Osteoblast (primary cell): ENCODE data around the gene DCC. TPM values are rescaled to one million over a fixed set of nuclear protein-coding genes. Genes with fewer than 3 reads are reported as not detected.

Source experiments
- DNase-seq: peaks from one replicate; pipeline ENCODE4 v3.0.0; 2011; ENCODE audit warnings: low spot score, mixed read lengths; ENCODE audit not compliant: insufficient read length; ENCODE audit errors: missing footprints
- H2AFZ ChIP-seq: 2 replicates; pipeline ENCODE4 v1.6.0; 2011; ENCODE audit warnings: mild to moderate bottlenecking, low read length
- H3K27ac ChIP-seq: 2 replicates; pipeline ENCODE4 v1.5.1; 2011; ENCODE audit warnings: mild to moderate bottlenecking, low read depth, low read length, moderate library complexity
- H3K27me3 ChIP-seq: 2 replicates; pipeline ENCODE4 v1.6.0; 2012; ENCODE audit warnings: mild to moderate bottlenecking, control low read depth, inconsistent platforms, low read length, moderate library complexity; ENCODE audit not compliant: insufficient read depth
- H3K36me3 ChIP-seq: 2 replicates; pipeline ENCODE4 v1.5.1; 2011; ENCODE audit warnings: mild to moderate bottlenecking, low read length, control low read depth, moderate library complexity; ENCODE audit not compliant: insufficient read depth
- H3K4me1 ChIP-seq: 2 replicates; pipeline ENCODE4 v1.5.1; 2011; ENCODE audit warnings: mild to moderate bottlenecking, low read length, control low read depth, moderate library complexity; ENCODE audit not compliant: insufficient read depth
- H3K4me2 ChIP-seq: 2 replicates; pipeline ENCODE4 v1.6.0; 2011; ENCODE audit warnings: mild to moderate bottlenecking, low read length; ENCODE audit not compliant: insufficient read depth
- H3K4me3 ChIP-seq: fragments of 200-600 bp; sonication (generic); 3 replicates; pipeline ENCODE4 v1.5.1; 2012; ENCODE audit warnings: mild to moderate bottlenecking, low read length, inconsistent platforms; ENCODE audit not compliant: insufficient read depth
- H3K79me2 ChIP-seq: 2 replicates; pipeline ENCODE4 v1.6.0; 2012; ENCODE audit warnings: mild to moderate bottlenecking, low read length, control low read depth, inconsistent platforms; ENCODE audit not compliant: insufficient read depth
- H3K9me3 ChIP-seq: 2 replicates; pipeline ENCODE4 v1.5.1; 2011; ENCODE audit warnings: low read depth, low read length, control low read depth
- H4K20me1 ChIP-seq: 2 replicates; pipeline ENCODE4 v1.6.0; 2012; ENCODE audit warnings: mild to moderate bottlenecking, low read length, control low read depth; ENCODE audit not compliant: insufficient read depth
- total RNA-seq: library from RNA; depleted of rRNA; stranded (reverse); fragments of >200 nt; gene quantifications from 2 replicates; pipeline ENCODE4 v1.2.3, GENCODE V29; 2012
- TF ChIP-seq, protein P1 (sequence below): IDR thresholded peaks from 2 replicates; pipeline ENCODE4 v1.5.1; 2011; ENCODE audit warnings: mild to moderate bottlenecking, low read depth, low read length, moderate library complexity; ENCODE audit errors: extremely low read depth

Gene DCC
- total RNA-seq, 1 donor: not detected

DNA sequence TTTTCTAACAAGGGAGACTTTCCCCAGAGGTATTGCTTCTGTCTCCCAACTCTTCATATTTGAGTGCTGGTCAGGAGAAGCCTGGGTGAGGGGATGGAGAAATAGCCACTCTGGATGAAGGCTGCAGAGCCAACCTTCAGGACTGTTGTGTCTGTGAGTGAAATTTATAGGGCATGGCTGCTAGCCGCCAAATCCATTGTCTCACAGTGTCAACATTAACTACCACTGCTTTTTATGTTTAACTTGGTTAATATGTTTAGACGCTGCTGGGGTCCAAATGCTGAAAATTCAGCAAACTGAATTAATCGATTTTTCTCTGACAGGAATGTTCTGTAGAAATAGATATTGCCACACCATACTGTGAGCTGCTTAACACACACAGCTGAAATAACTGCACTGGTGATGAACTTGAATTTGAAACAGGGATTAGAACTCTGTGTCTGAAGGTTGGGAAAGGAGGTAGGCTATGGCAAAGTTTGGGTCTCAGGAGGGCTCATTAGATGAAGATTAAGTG is 281.0 kb downstream of the DCC start:
- H3K4me3 ChIP-seq: no peak overlapping the region
- H3K27me3 ChIP-seq: no peaks in the 10 kb centered on the region
- no peaks in the 10 kb centered on the region for H3K79me2 ChIP-seq
- no peak overlapping the region for H3K27ac ChIP-seq
- DNase-seq: no peak
- H3K4me1 ChIP-seq: no peaks in the 10 kb centered on the region
- no peak overlapping the region for H2AFZ ChIP-seq
- no peaks in the 10 kb centered on the region for H4K20me1 ChIP-seq
- H3K36me3 ChIP-seq: no peaks in the 10 kb centered on the region
- TF ChIP-seq, protein P1, sequence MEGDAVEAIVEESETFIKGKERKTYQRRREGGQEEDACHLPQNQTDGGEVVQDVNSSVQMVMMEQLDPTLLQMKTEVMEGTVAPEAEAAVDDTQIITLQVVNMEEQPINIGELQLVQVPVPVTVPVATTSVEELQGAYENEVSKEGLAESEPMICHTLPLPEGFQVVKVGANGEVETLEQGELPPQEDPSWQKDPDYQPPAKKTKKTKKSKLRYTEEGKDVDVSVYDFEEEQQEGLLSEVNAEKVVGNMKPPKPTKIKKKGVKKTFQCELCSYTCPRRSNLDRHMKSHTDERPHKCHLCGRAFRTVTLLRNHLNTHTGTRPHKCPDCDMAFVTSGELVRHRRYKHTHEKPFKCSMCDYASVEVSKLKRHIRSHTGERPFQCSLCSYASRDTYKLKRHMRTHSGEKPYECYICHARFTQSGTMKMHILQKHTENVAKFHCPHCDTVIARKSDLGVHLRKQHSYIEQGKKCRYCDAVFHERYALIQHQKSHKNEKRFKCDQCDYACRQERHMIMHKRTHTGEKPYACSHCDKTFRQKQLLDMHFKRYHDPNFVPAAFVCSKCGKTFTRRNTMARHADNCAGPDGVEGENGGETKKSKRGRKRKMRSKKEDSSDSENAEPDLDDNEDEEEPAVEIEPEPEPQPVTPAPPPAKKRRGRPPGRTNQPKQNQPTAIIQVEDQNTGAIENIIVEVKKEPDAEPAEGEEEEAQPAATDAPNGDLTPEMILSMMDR: no peak
- no peak overlapping the region for H3K4me2 ChIP-seq
- H3K9me3 ChIP-seq: no peaks in the 10 kb centered on the region

DNA sequence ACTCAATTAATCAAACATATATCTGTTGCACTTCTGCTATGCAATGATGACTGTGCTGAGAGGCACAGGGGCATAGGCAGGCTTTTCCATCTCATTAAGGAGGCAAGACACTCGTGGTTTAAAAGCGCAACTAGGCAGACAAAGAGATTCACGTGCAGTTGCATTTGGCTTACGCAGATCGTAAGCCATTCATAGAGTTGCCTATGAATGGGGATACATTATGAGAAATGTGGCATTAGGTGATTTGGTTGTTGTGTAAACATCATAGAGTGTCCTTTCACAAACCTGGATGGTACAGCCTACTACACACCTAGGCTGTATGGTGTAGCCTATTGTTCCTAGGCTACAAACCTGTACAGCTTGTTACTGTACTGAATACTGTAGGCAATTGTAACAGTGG is 284.7 kb downstream of the DCC start:
- TF ChIP-seq, protein P1: no peak
- no peak overlapping the region for H3K27ac ChIP-seq
- no peak overlapping the region for H3K4me2 ChIP-seq
- H3K4me1 ChIP-seq: no peaks in the 10 kb centered on the region
- no peak overlapping the region for H2AFZ ChIP-seq
- no peak overlapping the region for H3K4me3 ChIP-seq
- H3K79me2 ChIP-seq: no peaks in the 10 kb centered on the region
- H3K36me3 ChIP-seq: no peaks in the 10 kb centered on the region
- no peak for DNase-seq
- H3K9me3 ChIP-seq: no peaks in the 10 kb centered on the region
- no peaks in the 10 kb centered on the region for H4K20me1 ChIP-seq
- H3K27me3 ChIP-seq: no peaks in the 10 kb centered on the region

DNA sequence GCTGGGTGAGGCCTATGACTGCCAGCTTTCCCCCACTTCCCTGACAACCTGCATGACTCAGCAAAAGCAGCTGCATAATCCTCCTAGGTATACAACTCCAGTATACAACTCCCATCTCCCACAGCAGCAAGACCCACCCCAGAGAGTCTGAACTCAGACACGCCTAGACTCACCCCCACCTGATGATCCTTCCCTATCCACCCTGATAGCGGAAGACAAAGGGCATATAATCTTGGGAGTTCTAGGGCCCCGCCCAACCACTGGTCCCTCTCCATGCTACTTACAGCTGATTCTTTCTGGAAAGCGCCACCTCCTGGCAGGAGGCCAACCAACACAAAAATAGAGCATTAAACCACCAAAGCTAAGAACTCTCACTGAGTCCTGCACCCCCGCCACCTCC is 296.5 kb downstream of the DCC start:
- Histone ChIP-seq H3K9me3 (peaks cover 3% of the 10 kb centered on the region), H3K79me2 (no peaks in the 10 kb centered on the region), H3K4me3 (no peak overlapping the region), H4K20me1 (no peaks in the 10 kb centered on the region), H3K4me2 (no peak overlapping the region), H2AFZ (no peak overlapping the region), H3K4me1 (no peaks in the 10 kb centered on the region), H3K27ac (no peak overlapping the region), H3K36me3 (no peaks in the 10 kb centered on the region), H3K27me3 (no peaks in the 10 kb centered on the region)
- no peak for DNase-seq
- TF ChIP-seq, protein P1: no peak

DNA sequence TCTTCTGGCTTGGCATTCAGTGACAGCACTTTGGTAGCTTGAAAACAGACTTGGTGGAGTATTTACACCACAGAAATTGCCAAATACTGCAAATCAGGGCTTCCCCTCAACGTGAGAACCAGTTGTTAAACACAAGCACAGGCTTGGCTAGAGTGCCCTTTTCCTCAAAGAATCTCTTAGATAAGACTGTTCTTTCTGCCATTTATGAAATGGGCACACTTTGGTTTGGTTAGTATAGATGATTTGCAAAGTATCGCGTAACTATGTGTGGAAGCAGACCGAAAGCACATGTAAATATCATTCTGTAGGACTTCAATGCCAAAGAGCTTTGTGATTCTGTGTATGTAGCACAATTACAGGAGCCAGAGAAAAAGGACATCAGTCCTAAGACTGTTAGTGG is 308.2 kb downstream of the DCC start:
- Histone ChIP-seq H4K20me1 (no peaks in the 10 kb centered on the region), H3K4me2 (no peak overlapping the region), H3K27me3 (no peaks in the 10 kb centered on the region), H3K4me1 (no peaks in the 10 kb centered on the region), H2AFZ (no peak overlapping the region), H3K4me3 (no peak overlapping the region), H3K79me2 (no peaks in the 10 kb centered on the region), H3K9me3 (no peaks in the 10 kb centered on the region), H3K36me3 (no peaks in the 10 kb centered on the region), H3K27ac (no peak overlapping the region)
- DNase-seq: no peak
- TF ChIP-seq, protein P1: no peak
